Breast epithelium (tissue), 3 donors: ENCODE results near the gene TIMM22.

Experiments
- CTCF ChIP-seq, 3 donors: fragments of 450-650 bp; IDR thresholded peaks; one replicate each; pipeline ENCODE4 v1.5.1; 2016 to 2017; ENCODE audit warnings: antibody characterized with exemption in 3 of 3, mild to moderate bottlenecking in 3 of 3, moderate library complexity in 3 of 3
- POLR2AphosphoS5 ChIP-seq, 3 donors: sonication (generic); formaldehyde crosslinking; IDR thresholded peaks; one replicate each; pipeline ENCODE4 v1.6.1; 2017; ENCODE audit warnings: antibody characterized with exemption in 3 of 3

- no peak for TF ChIP-seq CTCF (IDR thresholded peaks at IDR 0.05)
- TF ChIP-seq POLR2AphosphoS5 (IDR thresholded peaks at IDR 0.05): no peak
Measured at GRCh38 chr17:1034652-1035210, 37.8 kb downstream of the TIMM22 start.
